ENCODE data around the gene EOMES. TPM values are rescaled to one million over a fixed set of nuclear protein-coding genes. Genes with fewer than 3 reads are reported as not detected.
A peak's percentile ranks its signal among the peaks of the same experiment; 100 is the strongest.

The EOMES gene
- total and polyA plus RNA-seq, 2 of the 8 experiments (the other 6 are each of a cell fraction or from before 2014, with no cell fraction given), result 0.09 to 0.47 TPM

DNA sequence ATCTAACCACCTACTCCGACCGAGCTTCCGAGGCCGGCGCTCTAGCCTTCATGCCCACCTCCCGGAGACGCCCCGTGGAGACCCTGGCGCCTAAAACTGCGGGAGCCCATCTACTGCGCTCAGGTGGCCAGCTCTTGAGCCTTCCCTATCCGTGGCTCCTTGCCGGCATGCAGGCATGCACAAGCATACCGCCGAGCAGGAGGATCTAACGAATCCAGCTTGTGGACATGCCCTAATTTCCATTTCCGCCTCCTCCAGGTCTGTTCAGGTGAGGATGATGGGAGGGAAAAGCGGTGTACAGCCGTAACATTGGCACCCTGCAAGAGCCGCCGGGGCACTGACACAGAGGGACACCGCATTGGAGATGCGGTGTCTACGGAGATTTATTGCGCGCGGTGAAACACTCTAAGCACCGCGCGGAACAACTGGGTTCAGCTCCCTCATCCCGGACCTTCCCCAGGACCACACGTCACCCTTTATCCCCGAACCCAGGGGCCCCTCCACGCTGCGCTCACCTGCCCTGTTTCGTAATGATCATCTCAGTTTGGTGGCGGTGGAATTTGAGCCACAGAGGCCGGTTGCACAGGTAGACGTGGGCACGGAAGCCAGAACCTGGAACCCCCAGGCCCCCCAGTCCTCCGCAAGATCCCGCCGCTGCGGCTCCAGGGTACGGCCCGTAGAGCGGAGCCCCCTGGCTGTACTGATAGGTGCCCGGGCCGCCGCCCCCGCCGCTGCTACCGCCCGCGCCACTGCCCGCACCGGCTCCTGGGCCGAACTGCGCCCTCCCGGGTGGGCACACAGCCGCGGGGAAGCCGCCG, 1.0 kb downstream of the EOMES start (continued):
- TF ChIP-seq, protein P1, sequence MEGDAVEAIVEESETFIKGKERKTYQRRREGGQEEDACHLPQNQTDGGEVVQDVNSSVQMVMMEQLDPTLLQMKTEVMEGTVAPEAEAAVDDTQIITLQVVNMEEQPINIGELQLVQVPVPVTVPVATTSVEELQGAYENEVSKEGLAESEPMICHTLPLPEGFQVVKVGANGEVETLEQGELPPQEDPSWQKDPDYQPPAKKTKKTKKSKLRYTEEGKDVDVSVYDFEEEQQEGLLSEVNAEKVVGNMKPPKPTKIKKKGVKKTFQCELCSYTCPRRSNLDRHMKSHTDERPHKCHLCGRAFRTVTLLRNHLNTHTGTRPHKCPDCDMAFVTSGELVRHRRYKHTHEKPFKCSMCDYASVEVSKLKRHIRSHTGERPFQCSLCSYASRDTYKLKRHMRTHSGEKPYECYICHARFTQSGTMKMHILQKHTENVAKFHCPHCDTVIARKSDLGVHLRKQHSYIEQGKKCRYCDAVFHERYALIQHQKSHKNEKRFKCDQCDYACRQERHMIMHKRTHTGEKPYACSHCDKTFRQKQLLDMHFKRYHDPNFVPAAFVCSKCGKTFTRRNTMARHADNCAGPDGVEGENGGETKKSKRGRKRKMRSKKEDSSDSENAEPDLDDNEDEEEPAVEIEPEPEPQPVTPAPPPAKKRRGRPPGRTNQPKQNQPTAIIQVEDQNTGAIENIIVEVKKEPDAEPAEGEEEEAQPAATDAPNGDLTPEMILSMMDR (IDR thresholded peaks at IDR 0.05; ENCODE audit: control extremely low read depth in 1 of 3, insufficient read depth in 1 of 3, low read depth in 1 of 3, low read length in 3 of 3), result peak; percentile 24 to 66 (median 56); a peak in 3 of 4 replicates
- TF ChIP-seq RBBP5 (IDR thresholded peaks at IDR 0.05; ENCODE audit: borderline replicate concordance, low read depth, low read length), result no peak
- 0 out of 2 replicates have a peak, but pooled peaks have one; percentile 15 for TF ChIP-seq PHF8 (conservative IDR thresholded peaks at IDR 0.05; ENCODE audit: low read depth, low read length)
- TF ChIP-seq RNF2 (IDR thresholded peaks at IDR 0.05; ENCODE audit: borderline replicate concordance, low read depth, low read length, missing control alignments, poor library complexity, severe bottlenecking), result peak; percentile 80
- no peak for TF ChIP-seq SRF (IDR thresholded peaks at IDR 0.05; ENCODE audit: low read depth, low read length)
- TF ChIP-seq TCF12 (IDR thresholded peaks at IDR 0.05; ENCODE audit: low read depth, low read length), result 0 out of 2 replicates have a peak, but pooled peaks have one; percentile 19
- TF ChIP-seq HDAC2 (IDR thresholded peaks at IDR 0.05; ENCODE audit: borderline replicate concordance in 1 of 2, low read depth in 2 of 2, low read length in 2 of 2), result 0 out of 4 replicates have a peak, but pooled peaks have one; percentile 27 to 68
- peak; percentile 46; the same call in 1 of the 2 replicates for TF ChIP-seq TEAD4 (IDR thresholded peaks at IDR 0.05; ENCODE audit: low read depth, low read length)
- TF ChIP-seq, protein P2, sequence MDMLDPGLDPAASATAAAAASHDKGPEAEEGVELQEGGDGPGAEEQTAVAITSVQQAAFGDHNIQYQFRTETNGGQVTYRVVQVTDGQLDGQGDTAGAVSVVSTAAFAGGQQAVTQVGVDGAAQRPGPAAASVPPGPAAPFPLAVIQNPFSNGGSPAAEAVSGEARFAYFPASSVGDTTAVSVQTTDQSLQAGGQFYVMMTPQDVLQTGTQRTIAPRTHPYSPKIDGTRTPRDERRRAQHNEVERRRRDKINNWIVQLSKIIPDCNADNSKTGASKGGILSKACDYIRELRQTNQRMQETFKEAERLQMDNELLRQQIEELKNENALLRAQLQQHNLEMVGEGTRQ (IDR thresholded peaks at IDR 0.05; ENCODE audit: low read length), result no peak
- no peak for TF ChIP-seq POU5F1 (IDR thresholded peaks at IDR 0.05; ENCODE audit: low read depth, low read length)

Measured in H1 (cell line).